HEK293T (cell line): ENCODE measurements around the gene CIBAR2.

Source experiments
- ARNT ChIP-seq: fragments of 450-650 bp; IDR thresholded peaks from 2 replicates; pipeline ENCODE4 v1.6.1; 2017; ENCODE audit warnings: mild to moderate bottlenecking
- FOXA1 ChIP-seq: fragments of 450-650 bp; IDR thresholded peaks from 2 replicates; pipeline ENCODE4 v1.6.1; 2016; ENCODE audit warnings: mild to moderate bottlenecking
- LEF1 ChIP-seq: fragments of 450-650 bp; IDR thresholded peaks from 2 replicates; pipeline ENCODE4 v1.6.1; 2017; ENCODE audit warnings: mild to moderate bottlenecking, borderline replicate concordance
- SUZ12 ChIP-seq: fragments of 450-650 bp; IDR thresholded peaks from 2 replicates; pipeline ENCODE4 v1.6.1; 2016; ENCODE audit warnings: mild to moderate bottlenecking
- TARDBP ChIP-seq: fragments of 450-650 bp; IDR thresholded peaks from 2 replicates; pipeline ENCODE4 v1.6.1; 2016

GRCh38 chr16:85103114-85104079 is 8.9 kb downstream of the CIBAR2 start:
- no peak for TF ChIP-seq ARNT
- TF ChIP-seq SUZ12: no peak
- TF ChIP-seq FOXA1: no peak
- no peak for TF ChIP-seq TARDBP
- TF ChIP-seq LEF1: no peak
